Lung (tissue), 12 donors: ENCODE data around the gene NAMPT. TPM values are rescaled to one million over a fixed set of nuclear protein-coding genes. Genes with fewer than 3 reads are reported as not detected.

Experiments
- ATAC-seq: fragments of 200-7000 bp; cut with Tn5 transposase; one replicate; pipeline ENCODE4 v1.9.1; 2020; ENCODE audit warnings: moderate number of reproducible peaks; ENCODE audit not compliant: insufficient read depth, low FRiP score
- DNase-seq, 3 donors: peaks; one replicate each; pipeline ENCODE4 v3.0.0-alpha.2; 2013 to 2017
- H3K27ac ChIP-seq, 2 donors: one replicate each; pipeline ENCODE4 v1.5.1; 2013; ENCODE audit warnings: mild to moderate bottlenecking in 2 of 2, moderate library complexity in 2 of 2, control low read depth in 1 of 2, inconsistent platforms in 1 of 2, low read depth in 1 of 2, low read length in 1 of 2
- H3K27me3 ChIP-seq, 3 donors: one replicate each; pipeline ENCODE4 v1.5.1; 2013; ENCODE audit warnings: low read length in 2 of 3; ENCODE audit not compliant: control insufficient read depth in 3 of 3, insufficient read depth in 3 of 3
- H3K36me3 ChIP-seq, 4 donors: one replicate each; pipeline ENCODE4 v1.5.1; 2013; ENCODE audit warnings: low read length in 4 of 4, mild to moderate bottlenecking in 1 of 4, moderate library complexity in 1 of 4; ENCODE audit not compliant: control insufficient read depth in 4 of 4, insufficient read depth in 4 of 4
- H3K4me1 ChIP-seq, 5 donors: one replicate each; pipeline ENCODE4 v1.5.1; 2013; ENCODE audit warnings: low read length in 5 of 5, mild to moderate bottlenecking in 2 of 5, moderate library complexity in 1 of 5; ENCODE audit not compliant: control insufficient read depth in 5 of 5, insufficient read depth in 5 of 5
- H3K4me3 ChIP-seq: one replicate; pipeline ENCODE4 v1.5.1; 2013; ENCODE audit warnings: mild to moderate bottlenecking, control low read depth, moderate library complexity
- H3K9ac ChIP-seq, 2 donors: one replicate each; pipeline ENCODE4 v1.5.1; 2013; ENCODE audit warnings: low read length in 2 of 2, control low read depth in 1 of 2; ENCODE audit not compliant: insufficient read depth in 1 of 2
- H3K9me3 ChIP-seq, 4 donors: one replicate each; pipeline ENCODE4 v1.5.1; 2013; ENCODE audit warnings: low read length in 3 of 4, mild to moderate bottlenecking in 1 of 4, moderate library complexity in 1 of 4; ENCODE audit not compliant: control insufficient read depth in 4 of 4, insufficient read depth in 3 of 4
- WGBS, 2 donors: extraction: QIAGEN DNeasy Blood & Tissue Kit; methylation state at CpG; one replicate each; pipeline ENCODE4 v1.1.7; 2013; 5-methylcytosine and 5-hydroxymethylcytosine counted together
- polyA plus RNA-seq, 2 donors: library from polyadenylated mRNA; stranded (reverse); fragments of 200-250 nt; gene quantifications; one replicate each; pipeline ENCODE4 v1.2.1, GENCODE V29; 2013
- total RNA-seq, 2 donors: library from RNA; depleted of rRNA in 1 of 2; stranded (reverse); fragments of >200 nt in 1 of 2; gene quantifications; one replicate each; pipeline ENCODE4 v1.2.1, GENCODE V29; 2014 to 2021
- TF ChIP-seq, protein P1 (sequence below): IDR thresholded peaks from 2 replicates; pipeline ENCODE4 v1.5.1; 2012; ENCODE audit warnings: mild to moderate bottlenecking; ENCODE audit errors: control extremely low read depth, extremely low read depth
- donor health status: control.
- donor health status: control.
- donor health status: Bipolar disorder and iron deficiency.
- donor health status: healthy.
- donor health status: DM: yes; HTN: yes; CAD: no.

The NAMPT gene
- total and polyA plus RNA-seq, 4 donors = 73.3 to 1,250 (median 348) TPM

DNA sequence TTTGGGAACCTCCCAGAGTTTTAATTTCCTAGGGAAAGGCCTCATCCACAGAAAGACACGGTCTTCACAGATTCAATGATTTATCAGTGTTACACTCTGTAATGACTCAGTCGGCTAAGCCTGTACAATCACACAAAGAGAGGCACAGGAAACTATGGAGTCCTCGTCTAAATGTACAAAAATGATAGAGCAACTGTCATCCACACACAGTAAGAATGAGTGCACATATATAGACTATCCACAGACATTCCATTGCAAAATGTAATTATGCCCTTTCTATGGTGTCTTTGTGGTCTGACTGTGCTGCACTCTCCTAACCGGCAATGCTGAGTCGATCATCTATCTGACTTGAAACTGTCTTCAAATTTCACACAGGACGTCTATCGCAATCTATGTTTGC, 3.5 kb upstream of the NAMPT start:
- TF ChIP-seq, protein P1, sequence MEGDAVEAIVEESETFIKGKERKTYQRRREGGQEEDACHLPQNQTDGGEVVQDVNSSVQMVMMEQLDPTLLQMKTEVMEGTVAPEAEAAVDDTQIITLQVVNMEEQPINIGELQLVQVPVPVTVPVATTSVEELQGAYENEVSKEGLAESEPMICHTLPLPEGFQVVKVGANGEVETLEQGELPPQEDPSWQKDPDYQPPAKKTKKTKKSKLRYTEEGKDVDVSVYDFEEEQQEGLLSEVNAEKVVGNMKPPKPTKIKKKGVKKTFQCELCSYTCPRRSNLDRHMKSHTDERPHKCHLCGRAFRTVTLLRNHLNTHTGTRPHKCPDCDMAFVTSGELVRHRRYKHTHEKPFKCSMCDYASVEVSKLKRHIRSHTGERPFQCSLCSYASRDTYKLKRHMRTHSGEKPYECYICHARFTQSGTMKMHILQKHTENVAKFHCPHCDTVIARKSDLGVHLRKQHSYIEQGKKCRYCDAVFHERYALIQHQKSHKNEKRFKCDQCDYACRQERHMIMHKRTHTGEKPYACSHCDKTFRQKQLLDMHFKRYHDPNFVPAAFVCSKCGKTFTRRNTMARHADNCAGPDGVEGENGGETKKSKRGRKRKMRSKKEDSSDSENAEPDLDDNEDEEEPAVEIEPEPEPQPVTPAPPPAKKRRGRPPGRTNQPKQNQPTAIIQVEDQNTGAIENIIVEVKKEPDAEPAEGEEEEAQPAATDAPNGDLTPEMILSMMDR = no peak
- Histone ChIP-seq H3K9ac (no peak overlapping the region), H3K36me3 (no peaks in the 10 kb centered on the region), H3K4me3 (no peak overlapping the region), H3K27me3 (no peaks in the 10 kb centered on the region), H3K9me3 (no peaks in the 10 kb centered on the region), H3K27ac (no peak overlapping the region), H3K4me1 (peaks cover 0 to 4% (median 0%) of the 10 kb centered on the region in 5 donors)
- no peak for DNase-seq
- 88 to 89% methylated on average over 7 of the region's 7 CpGs for whole genome bisulfite sequencing, 2 donors
- ATAC-seq = no peak

DNA sequence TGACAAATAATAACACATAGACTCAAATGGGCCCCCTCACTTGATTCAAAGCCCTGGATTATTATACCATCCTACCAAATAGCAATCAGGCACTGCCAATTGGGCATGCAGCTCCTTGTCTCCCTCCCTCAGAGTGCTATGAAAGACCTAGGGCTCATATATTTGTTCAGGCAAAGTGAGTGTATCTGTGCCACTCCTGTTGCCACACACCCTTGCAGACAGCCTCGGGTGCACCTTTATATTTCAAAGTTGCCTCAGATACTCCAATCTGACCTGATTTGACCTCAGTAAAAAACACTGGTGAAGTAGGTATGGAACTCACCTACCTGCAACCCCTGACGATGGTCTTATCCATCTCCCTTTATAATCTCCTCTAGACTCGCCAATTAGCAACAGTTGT, 3.0 kb upstream of the NAMPT start:
- H3K9me3 ChIP-seq = no peaks in the 10 kb centered on the region
- DNase-seq (no peak), ATAC-seq (no peak)
- TF ChIP-seq, protein P1 = no peak
- no peak overlapping the region for H3K9ac ChIP-seq
- peak overlapping the region in 1 of 2 donors; percentile 40 for H3K27ac ChIP-seq
- H3K4me3 ChIP-seq = no peak overlapping the region
- no peaks in the 10 kb centered on the region for H3K36me3 ChIP-seq
- 77 to 83% methylated on average over 3 of the region's 3 CpGs for WGBS, 2 donors
- H3K27me3 ChIP-seq = no peaks in the 10 kb centered on the region
- H3K4me1 ChIP-seq = peaks cover 0 to 4% (median 0%) of the 10 kb centered on the region in 5 donors

DNA sequence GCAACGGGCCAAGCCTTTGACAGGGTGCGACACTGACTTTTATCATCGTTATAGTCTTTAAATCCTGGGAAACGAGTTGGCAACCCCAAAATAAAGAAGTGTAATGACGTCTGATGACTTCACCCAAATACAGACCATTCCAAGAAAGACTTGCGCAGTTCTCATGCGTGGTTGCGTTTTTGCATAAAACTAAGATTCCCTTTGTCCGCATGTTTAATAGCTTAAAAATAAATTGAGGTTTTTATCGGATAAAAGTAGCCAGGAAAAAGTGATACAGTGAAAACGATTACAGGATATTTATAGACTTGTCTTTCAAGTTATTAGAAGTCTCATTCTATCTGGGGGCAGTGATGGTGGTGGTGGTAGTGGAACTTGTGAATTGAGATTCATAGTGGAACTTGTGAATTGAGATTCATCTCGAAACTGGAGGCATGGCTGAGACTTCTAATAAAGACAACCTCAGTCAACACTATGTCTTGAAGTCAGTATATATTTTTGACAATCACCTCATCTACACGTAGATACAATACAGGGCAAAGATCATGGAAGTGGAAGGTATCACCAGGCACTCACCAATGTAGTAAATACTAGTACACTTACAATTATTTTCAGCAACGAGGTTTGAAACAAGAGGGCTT, 1.2 kb upstream of the NAMPT start:
- ATAC-seq (no peak), DNase-seq (no peak)
- Histone ChIP-seq H3K4me1 (peaks cover 0 to 6% (median 2%) of the 10 kb centered on the region in 5 donors), H3K4me3 (peak overlapping the region; percentile 68), H3K36me3 (no peaks in the 10 kb centered on the region), H3K27ac (peak overlapping the region; percentile 82 to 96), H3K9ac (peak overlapping the region; percentile 96 to 97), H3K9me3 (no peaks in the 10 kb centered on the region), H3K27me3 (no peaks in the 10 kb centered on the region)
- WGBS, 2 donors = 27 to 28% methylated on average over 14 of the region's 14 CpGs
- TF ChIP-seq, protein P1 = no peak
